MM.1S (cell line): ENCODE results near the gene SRRM4.
A peak's percentile ranks its signal among the peaks of the same experiment; 100 is the strongest.

ENCODE experiments used
- CTCF ChIP-seq: fragments of 300-600 bp; sonication (generic); IDR thresholded peaks from 2 replicates; pipeline ENCODE4 v1.5.1; 2016; ENCODE audit warnings: antibody characterized with exemption, low read length, mixed read lengths
- EZH2 ChIP-seq: fragments of 300-600 bp; sonication (generic); optimal IDR thresholded peaks from 2 replicates; pipeline ENCODE3; 2017; ENCODE audit warnings: low read depth, mild to moderate bottlenecking, antibody characterized with exemption, low read length, mixed read lengths

DNA sequence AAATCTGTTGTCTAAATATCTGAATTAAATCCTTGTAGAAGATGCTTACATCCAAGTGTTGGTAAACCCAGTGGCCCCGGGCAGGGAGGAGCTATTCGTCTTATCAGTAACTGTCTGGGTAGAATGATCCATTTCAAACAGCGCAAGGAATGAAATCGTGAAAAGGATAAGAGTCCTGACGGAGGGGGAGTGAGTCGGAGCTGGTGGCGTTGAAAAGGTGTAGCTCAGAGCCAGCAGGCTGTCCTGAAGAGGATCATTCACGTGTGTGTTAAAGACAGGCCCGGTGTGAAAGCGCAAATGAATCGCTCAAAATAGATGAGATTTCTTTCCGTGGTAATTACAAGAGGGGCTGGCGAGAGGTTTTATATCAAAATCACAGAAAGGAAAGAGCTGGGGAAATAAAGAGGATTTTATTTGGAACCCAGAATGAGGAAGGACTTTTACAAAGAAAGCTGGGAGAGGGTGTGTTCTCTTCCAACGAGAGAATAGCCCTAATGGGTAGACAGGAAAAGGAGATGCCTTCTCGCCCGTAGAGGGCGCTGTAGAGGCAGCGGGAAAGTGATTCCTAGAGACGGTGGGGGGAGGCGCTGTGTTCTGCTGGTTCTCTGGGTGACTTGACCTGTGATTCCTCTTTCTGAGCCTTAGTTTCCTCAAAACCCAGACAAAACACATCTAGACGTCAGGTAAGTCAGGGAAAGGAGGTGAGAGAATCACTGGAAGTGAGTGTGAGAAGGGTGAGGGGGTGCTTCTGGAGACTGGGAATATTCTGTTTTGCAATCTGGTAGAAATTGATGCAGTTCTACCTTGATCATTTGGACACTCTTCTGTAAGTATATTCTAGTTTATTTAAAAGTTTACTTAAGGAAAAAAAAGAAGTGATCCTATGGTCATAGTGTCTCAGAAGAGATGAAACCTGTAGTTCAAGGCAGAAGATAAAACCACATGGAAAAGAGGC, 39.3 kb downstream of the SRRM4 start:
- TF ChIP-seq CTCF (peak; percentile 26), EZH2 (no peak)
